Fibroblast of lung (primary cell): ENCODE results near the gene JAKMIP1.

ENCODE experiments used
- CTCF ChIP-seq, 2 donors: IDR thresholded peaks in 1 of 2; conservative IDR thresholded peaks in 1 of 2; 1 replicate in 1 of 2; 2 replicates in 1 of 2; pipeline ENCODE4 v1.5.1; 2011 to 2012; ENCODE audit warnings: low read length in 2 of 2, control low read depth in 1 of 2, inconsistent platforms in 1 of 2, low read depth in 1 of 2, mild to moderate bottlenecking in 1 of 2
- EZH2 ChIP-seq: IDR thresholded peaks from 2 replicates; pipeline ENCODE4 v1.5.1; 2012; ENCODE audit warnings: low read length, control low read depth, mild to moderate bottlenecking; ENCODE audit errors: missing control alignments

DNA sequence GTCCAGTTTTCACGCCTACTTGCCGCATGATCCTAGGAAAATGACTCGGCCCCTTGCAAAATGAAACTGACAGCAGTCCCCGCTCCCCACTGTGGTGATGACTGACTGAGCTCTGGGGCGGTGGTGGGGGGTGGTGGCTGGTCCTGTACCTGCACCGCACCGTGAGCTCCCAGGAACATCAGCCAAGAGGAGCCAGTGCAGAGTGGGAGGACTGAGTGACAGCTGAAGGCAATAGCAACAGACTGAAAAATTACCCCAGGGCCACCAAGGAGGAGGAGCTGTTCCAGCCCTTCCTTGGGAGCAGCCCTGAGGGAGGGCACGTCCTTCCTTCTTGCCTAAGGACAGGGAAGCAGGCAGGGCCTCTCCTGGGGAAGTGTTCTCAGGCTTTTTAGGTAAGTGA, 179.7 kb downstream of the JAKMIP1 start:
- TF ChIP-seq CTCF (conservative IDR thresholded peaks at IDR 0.05 in 1 of 2, IDR thresholded peaks at IDR 0.05 in 1 of 2; ENCODE audit: low read depth in 1 of 2, low read length in 2 of 2) (no peak), EZH2 (no peak)
